NCI-H1048 (cell line): ENCODE measurements around the gene HIVEP3.

ENCODE experiments used
- DNase-seq: peaks from one replicate; lab custom pipeline; 2025; lab: John Stamatoyannopoulos, UW

The HIVEP3 gene

GRCh38 chr1:41497056-41497440 is 421.7 kb downstream of the HIVEP3 start:
- DNase-seq: no peak

GRCh38 chr1:41496080-41497055 is 422.4 kb downstream of the HIVEP3 start:
- DNase-seq: no peak

DNA sequence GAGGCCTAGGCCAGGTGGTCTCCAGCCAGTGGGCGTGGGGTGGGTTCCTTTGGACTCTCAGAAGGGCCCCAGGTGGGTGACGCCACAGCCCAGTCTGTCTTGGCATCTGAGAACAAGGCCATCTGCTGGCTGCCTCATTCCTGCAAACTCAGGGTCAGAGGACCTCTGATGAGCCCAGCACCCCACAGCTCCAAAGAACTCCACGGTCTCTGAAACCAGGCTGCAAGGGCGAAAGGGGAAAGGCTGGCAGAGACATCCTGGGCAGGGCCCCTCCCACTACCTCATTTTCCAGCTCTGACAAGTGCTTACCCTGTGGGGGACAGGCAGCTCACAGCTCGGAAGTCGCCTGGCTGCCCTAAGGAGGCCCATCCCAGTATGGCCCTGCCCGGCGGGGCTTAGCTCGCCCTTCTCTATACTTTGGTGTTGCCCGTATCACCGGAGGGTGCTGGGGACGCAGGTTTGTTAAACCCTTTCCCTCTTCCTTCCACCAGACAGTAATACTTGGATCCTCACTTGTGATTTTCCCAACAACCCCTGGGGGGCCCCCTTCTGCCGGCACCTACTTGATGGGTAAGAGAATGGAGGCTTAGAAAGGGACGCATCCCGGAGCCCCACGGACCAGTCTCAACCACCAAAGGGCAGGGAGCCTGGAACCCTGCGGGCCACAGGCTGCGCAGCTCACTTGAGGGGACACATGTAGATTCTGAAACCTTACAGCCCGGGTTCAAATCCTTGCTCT is 423.3 kb downstream of the HIVEP3 start:
- no peak for DNase-seq

DNA sequence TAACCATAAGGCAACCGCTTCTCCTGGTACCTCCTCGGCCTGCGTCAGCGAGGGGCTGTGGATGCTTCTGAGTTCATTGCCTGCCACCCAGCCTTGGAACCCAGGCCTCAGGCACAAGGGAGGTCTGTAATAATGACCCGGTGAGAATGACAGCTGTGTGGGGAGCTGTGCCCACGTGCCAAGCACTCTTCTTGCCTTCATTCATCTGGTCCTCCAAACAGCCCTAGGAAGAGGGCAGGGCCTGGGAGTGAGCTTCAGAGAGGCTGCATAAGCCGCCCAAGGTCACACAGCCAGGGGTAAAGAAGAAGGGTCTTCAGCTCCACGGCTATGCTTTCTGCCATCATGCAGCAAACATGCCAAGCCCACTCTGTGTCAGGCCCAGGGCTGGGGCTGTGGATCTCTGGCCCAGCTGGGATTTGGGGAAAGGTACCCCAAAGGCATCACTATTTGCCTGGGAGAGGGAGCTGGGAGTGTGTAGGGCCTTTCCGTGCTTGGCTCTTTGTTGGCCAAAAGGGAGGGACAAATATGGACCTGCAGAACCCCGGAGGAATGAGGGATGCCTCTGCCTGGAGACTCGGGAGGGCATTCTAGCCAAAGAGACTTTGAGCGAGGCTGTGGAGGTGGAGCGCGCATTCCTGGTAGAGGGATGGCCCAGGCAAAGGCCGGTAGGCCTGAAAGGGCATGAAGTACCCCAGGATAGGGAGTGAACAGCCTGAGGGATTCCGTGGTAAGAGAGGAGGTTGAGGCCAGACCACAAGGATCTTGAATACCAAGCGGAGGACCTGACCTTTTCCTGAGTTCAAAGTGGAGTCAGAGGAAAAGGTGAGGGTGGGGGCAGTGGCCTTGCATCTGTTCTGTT is 424.1 kb downstream of the HIVEP3 start:
- DNase-seq: no peak

GRCh38 chr1:41493626-41494350 is 424.9 kb downstream of the HIVEP3 start:
- no peak for DNase-seq

GRCh38 chr1:41493117-41493536 is 425.6 kb downstream of the HIVEP3 start:
- no peak for DNase-seq

GRCh38 chr1:41492341-41492848 is 426.3 kb downstream of the HIVEP3 start:
- DNase-seq: no peak

GRCh38 chr1:41490911-41491310 is 427.8 kb downstream of the HIVEP3 start:
- DNase-seq: no peak

GRCh38 chr1:41489561-41489960 is 429.2 kb downstream of the HIVEP3 start:
- DNase-seq: no peak

GRCh38 chr1:41488040-41488951 is 430.4 kb downstream of the HIVEP3 start:
- no peak for DNase-seq

- DNase-seq: no peak
These were observed 431.3 kb downstream of the HIVEP3 start for GRCh38 chr1:41487126-41488039.

DNA sequence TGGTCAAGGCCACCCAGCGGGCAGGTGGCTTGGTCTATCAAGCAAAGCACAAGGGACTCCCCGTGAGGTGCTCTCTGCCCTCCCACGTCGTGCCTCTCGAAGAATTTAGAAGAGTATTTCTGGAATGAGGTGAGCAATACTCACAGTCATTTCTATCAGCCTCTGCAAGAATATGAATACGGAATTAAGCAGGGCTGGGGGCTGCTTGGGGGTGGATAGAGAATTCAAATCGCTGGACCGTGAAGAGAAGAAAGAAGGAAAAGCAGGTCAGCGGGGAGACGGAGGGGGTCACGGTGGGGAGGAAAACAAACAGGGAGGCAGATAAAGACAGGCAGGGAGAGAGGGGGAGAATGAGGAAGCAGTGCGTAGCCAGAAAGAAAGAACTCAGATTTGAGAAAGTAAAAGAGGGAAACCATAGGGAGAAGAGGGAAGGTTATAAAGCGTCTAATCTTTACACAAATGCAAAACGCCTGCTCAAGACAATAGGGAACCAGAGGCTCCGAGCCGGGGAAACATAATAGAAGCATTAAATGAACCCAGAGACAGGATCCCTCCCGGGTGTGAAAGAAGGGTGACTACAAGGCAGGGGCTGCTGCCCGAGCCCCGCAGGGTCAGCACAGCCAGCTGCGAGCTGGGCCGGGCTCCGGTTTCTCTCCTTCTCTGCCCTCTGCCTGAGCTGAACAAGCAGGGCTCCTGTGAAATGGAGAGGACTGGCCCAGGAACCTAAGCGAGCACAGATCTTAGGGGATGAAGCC is 432.2 kb downstream of the HIVEP3 start:
- no peak for DNase-seq

GRCh38 chr1:41486053-41486370 is 432.7 kb downstream of the HIVEP3 start:
- DNase-seq: no peak

DNA sequence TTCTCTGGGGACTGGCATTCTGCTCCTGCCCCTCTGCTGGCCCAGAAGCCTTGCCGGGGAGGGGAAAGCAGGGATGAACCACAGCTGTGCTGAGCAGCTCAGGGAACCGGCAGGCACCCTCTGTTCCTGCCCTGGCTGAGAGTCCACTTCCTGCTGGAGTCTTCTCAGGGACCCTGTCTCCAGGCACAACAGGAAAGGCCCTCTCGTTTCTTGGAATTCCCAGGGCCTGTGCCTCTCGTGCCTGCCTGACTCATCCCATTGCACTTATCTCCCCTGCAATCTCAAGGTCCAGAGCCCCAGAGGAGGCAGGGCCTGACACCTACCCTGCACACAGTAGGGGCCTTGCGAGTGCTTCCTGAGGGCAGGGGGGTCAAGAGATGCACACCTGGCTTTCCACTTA is 433.1 kb downstream of the HIVEP3 start:
- DNase-seq: no peak

GRCh38 chr1:41484402-41485241 is 434.1 kb downstream of the HIVEP3 start, which contains the start of gene EDN2:
TSS of gene EDN2 (minus strand) at chr1:41484683. CDS start at chr1:41484601, 82 bp downstream.
- no peak for DNase-seq

DNA sequence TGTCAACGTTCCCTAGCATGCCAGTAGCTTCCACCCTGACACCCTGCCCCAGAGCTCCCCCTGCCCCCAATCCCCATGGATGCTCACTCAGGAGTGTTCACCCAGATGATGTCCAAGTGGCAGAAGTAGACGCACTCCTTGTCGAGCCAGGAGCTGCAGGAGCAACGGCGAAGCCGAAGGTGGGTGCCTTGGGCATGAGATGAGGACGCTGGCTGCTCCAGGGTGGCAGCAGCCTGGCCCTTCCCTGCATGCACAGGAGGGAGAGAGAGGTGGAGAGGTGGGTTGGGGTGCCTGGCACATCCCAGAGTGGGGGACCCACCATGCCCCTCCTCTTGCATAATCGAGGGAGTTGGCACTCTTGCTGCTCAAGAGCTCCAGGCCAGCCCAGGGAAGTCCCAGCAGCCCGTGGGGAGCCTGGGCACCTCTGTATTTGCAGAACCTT is 434.7 kb downstream of the HIVEP3 start:
- no peak for DNase-seq
